Activated B cell treated with CpG ODN at 0.5 μM for 24 hours (primary cell): Measurements from ENCODE around the gene LCN10. TPM values are rescaled to one million over a fixed set of nuclear protein-coding genes. Genes with fewer than 3 reads are reported as not detected.

Source experiments
- ATAC-seq: fragments of 200-7000 bp; cut with Tn5 transposase; one replicate; pipeline ENCODE4 v1.10.0; 2021; ENCODE audit warnings: low read depth, mild to moderate bottlenecking, moderate library complexity
- CTCF ChIA-PET: fragments of 350-600 bp; sonication (Branson Sonifier 250); formaldehyde crosslinking; loops from one replicate; lab custom pipeline; 2021; ENCODE audit warnings: antibody characterized with exemption; lab: Charles Lee
- POLR2A ChIA-PET: fragments of 350-600 bp; sonication (Branson Sonifier 250); formaldehyde crosslinking; loops from one replicate; lab custom pipeline; 2021; ENCODE audit warnings: antibody characterized with exemption; lab: Charles Lee
- DNase-seq: peaks from one replicate; pipeline ENCODE4 v3.0.0; 2022
- H3K27ac Mint-ChIP-seq: one replicate; pipeline ENCODE4 v1.8.0; 2020; ENCODE audit warnings: mixed read lengths
- H3K27me3 Mint-ChIP-seq: one replicate; pipeline ENCODE4 v1.8.0; 2021; ENCODE audit warnings: mixed read lengths
- H3K36me3 Mint-ChIP-seq: one replicate; pipeline ENCODE4 v1.8.0; 2021; ENCODE audit warnings: low read depth, mixed read lengths
- H3K4me1 Mint-ChIP-seq: one replicate; pipeline ENCODE4 v1.8.0; 2021; ENCODE audit warnings: mixed read lengths
- H3K4me3 Mint-ChIP-seq: one replicate; pipeline ENCODE4 v1.8.0; 2020; ENCODE audit warnings: mild to moderate bottlenecking, mixed read lengths
- H3K9me3 Mint-ChIP-seq: one replicate; pipeline ENCODE4 v1.8.0; 2020; ENCODE audit warnings: mixed read lengths
- CTCF ChIP-seq: fragments of 200-600 bp; IDR thresholded peaks from one replicate; pipeline ENCODE4 v1.8.0; 2022; ENCODE audit warnings: antibody characterized with exemption, mild to moderate bottlenecking
- intact Hi-C: fragments of 100-400 bp; cut with micrococcal nuclease; formaldehyde crosslinking; loops from one replicate; pipeline ENCODE4 v1.15.1; 2024
- total RNA-seq: library from RNA; stranded (reverse); gene quantifications from 2 replicates; pipeline ENCODE4 v1.2.3, GENCODE V29; 2022

The LCN10 gene
- total RNA-seq, 1 donor from 2014 or later: 15.9 TPM

- ChIA-PET POLR2A (interaction anchor here (0.6 to 1.8 kb wide), 3 partner anchors 11 to 65 kb away, joined by 4 to 10 read pairs (median 6); no protein-coding TSS in a partner anchor), CTCF (no interaction called here)
- peaks cover 63% of the 10 kb centered on the region for H3K4me1 Mint-ChIP-seq
- TF ChIP-seq CTCF: no peak
- H3K27ac Mint-ChIP-seq: peak overlapping the region; percentile 65
- H3K27me3 Mint-ChIP-seq: no peaks in the 10 kb centered on the region
- peaks cover 10% of the 10 kb centered on the region for H3K36me3 Mint-ChIP-seq
- DNase-seq (no peak), ATAC-seq (no peak)
- intact Hi-C loops: no loop called here
- no peak overlapping the region for H3K4me3 Mint-ChIP-seq
- H3K9me3 Mint-ChIP-seq: peaks cover 12% of the 10 kb centered on the region
Measured at GRCh38 chr9:136754626-136755301, 12.0 kb upstream of the LCN10 start.

- intact Hi-C loops: no loop called here
- POLR2A ChIA-PET: interaction anchor here (0.6 to 1.8 kb wide), 3 partner anchors 12 to 66 kb away, joined by 4 to 10 read pairs (median 8); no protein-coding TSS in a partner anchor
- H3K27me3 Mint-ChIP-seq: no peaks in the 10 kb centered on the region
- peaks cover 12% of the 10 kb centered on the region for H3K9me3 Mint-ChIP-seq
- CTCF ChIA-PET: no interaction called here
- H3K27ac Mint-ChIP-seq: peak overlapping the region; percentile 65
- TF ChIP-seq CTCF: no peak
- H3K4me1 Mint-ChIP-seq: peaks cover 64% of the 10 kb centered on the region
- peaks cover 10% of the 10 kb centered on the region for H3K36me3 Mint-ChIP-seq
- ATAC-seq: no peak
- no peak for DNase-seq
- H3K4me3 Mint-ChIP-seq: no peak overlapping the region
Measured at GRCh38 chr9:136754059-136754572, 11.4 kb upstream of the LCN10 start.

GRCh38 chr9:136753371-136754058 lies 10.8 kb upstream of the LCN10 start:
- Mint-ChIP-seq H3K36me3 (peaks cover 10% of the 10 kb centered on the region), H3K27me3 (no peaks in the 10 kb centered on the region), H3K9me3 (peaks cover 12% of the 10 kb centered on the region), H3K4me3 (no peak overlapping the region), H3K27ac (no peak overlapping the region), H3K4me1 (peaks cover 64% of the 10 kb centered on the region)
- TF ChIP-seq CTCF: no peak
- POLR2A ChIA-PET: interaction anchor here (0.5 kb wide), 1 partner anchor 51 kb away, joined by 10 read pairs; no protein-coding TSS in a partner anchor
- CTCF ChIA-PET: no interaction called here
- ATAC-seq (no peak), DNase-seq (no peak)
- intact Hi-C loops: no loop called here

- H3K4me3 Mint-ChIP-seq: no peak overlapping the region
- peaks cover 12% of the 10 kb centered on the region for H3K9me3 Mint-ChIP-seq
- H3K4me1 Mint-ChIP-seq: peaks cover 58% of the 10 kb centered on the region
- H3K27me3 Mint-ChIP-seq: no peaks in the 10 kb centered on the region
- H3K27ac Mint-ChIP-seq: peak overlapping the region; percentile 32
- intact Hi-C loops: no loop called here
- no peak for DNase-seq
- POLR2A ChIA-PET: interaction anchor here (2.8 to 7.6 kb wide), 2 partner anchors 10 to 22 kb away, joined by 15 to 112 read pairs; no protein-coding TSS in a partner anchor
- CTCF ChIA-PET: no interaction called here
- ATAC-seq: no peak
- no peak for TF ChIP-seq CTCF
- peaks cover 10% of the 10 kb centered on the region for H3K36me3 Mint-ChIP-seq
Measured at GRCh38 chr9:136751814-136752213, 9.1 kb upstream of the LCN10 start.

- peaks cover 10% of the 10 kb centered on the region for H3K36me3 Mint-ChIP-seq
- H3K27me3 Mint-ChIP-seq: no peaks in the 10 kb centered on the region
- peaks cover 12% of the 10 kb centered on the region for H3K9me3 Mint-ChIP-seq
- ATAC-seq: no peak
- CTCF ChIA-PET: no interaction called here
- H3K27ac Mint-ChIP-seq: peak overlapping the region; percentile 32
- POLR2A ChIA-PET: interaction anchor here (0.6 to 7.6 kb wide), 4 partner anchors 10 to 472 kb away, joined by 3 to 112 read pairs (median 10); no protein-coding TSS in a partner anchor
- no peak for TF ChIP-seq CTCF
- no peak for DNase-seq
- no peak overlapping the region for H3K4me3 Mint-ChIP-seq
- intact Hi-C loops: no loop called here
- peaks cover 54% of the 10 kb centered on the region for H3K4me1 Mint-ChIP-seq
Measured at GRCh38 chr9:136751244-136751643, 8.5 kb upstream of the LCN10 start.
